ENCODE measurements around the gene ZNF891. TPM values are rescaled to one million over a fixed set of nuclear protein-coding genes. Genes with fewer than 3 reads are reported as not detected.
A peak's percentile ranks its signal among the peaks of the same experiment; 100 is the strongest.

The ZNF891 gene
- 5.9 and 6.8 TPM in 2 replicates for total RNA-seq
- long read RNA-seq, full-length matches to known transcripts, result 5 of 13 reads
- long read RNA-seq, partial matches to known transcripts, result 0 of 13 reads
- long read RNA-seq, other reads (novel, unspliced or antisense), result 8 of 13 reads

DNA sequence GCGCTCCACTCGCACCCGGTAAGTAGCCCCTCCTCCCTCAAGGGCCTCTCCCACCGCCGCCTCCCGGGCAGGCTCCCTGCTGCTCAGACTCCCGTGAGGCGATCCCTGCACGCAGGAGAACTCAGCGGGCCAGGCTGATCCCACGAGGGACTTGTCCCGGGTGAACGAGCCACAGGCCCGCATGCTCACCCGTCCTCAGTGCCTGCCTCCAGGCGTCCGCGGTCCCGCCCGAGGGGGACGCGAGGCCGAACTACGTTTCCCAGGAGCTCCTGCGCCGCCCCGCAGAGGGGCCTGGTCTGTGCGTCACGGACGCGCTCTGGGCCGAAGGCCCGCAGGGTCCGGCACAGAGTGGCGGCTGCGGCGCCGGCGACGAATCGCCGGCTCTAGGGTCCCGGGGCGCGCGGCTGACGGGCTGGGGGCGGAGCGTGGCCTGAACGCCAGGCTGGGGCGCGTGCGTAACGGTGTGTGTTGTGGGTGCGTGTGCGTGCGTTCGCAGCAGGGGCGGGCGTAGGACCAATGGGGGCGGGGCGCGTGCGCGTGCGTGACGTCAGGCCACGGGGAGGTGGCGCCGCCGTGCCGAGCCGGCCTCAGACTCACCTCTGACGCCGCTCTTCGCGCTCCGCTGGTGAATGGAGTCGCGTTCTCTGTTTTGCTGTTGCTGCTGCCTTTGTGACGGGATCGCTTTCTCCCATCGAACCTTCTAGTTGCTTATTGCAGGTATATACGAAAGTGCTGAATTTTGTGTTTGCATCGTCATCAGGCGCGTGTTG lies at the start of gene ZNF891, which contains the start of gene ZNF10:
Gene ZNF891, minus strand, starts transcription at position 237 of the 770 bp plus-strand sequence. CDS start 8,356 bp downstream, outside the sequence.
Gene ZNF10, plus strand, starts transcription at position 590 of the 770 bp plus-strand sequence. CDS start 13,866 bp downstream, outside the sequence.
- TF ChIP-seq, protein P1, sequence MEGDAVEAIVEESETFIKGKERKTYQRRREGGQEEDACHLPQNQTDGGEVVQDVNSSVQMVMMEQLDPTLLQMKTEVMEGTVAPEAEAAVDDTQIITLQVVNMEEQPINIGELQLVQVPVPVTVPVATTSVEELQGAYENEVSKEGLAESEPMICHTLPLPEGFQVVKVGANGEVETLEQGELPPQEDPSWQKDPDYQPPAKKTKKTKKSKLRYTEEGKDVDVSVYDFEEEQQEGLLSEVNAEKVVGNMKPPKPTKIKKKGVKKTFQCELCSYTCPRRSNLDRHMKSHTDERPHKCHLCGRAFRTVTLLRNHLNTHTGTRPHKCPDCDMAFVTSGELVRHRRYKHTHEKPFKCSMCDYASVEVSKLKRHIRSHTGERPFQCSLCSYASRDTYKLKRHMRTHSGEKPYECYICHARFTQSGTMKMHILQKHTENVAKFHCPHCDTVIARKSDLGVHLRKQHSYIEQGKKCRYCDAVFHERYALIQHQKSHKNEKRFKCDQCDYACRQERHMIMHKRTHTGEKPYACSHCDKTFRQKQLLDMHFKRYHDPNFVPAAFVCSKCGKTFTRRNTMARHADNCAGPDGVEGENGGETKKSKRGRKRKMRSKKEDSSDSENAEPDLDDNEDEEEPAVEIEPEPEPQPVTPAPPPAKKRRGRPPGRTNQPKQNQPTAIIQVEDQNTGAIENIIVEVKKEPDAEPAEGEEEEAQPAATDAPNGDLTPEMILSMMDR (IDR thresholded peaks at IDR 0.05; ENCODE audit: unreplicated experiment), result no peak
- H3K4me3 Mint-ChIP-seq (ENCODE audit: low read depth), result peak within 1 kb of the TSS; percentile 91
- peaks cover 6% of the 10 kb centered on the region for H3K4me1 Mint-ChIP-seq (ENCODE audit: low read depth)
- H3K36me3 Mint-ChIP-seq (ENCODE audit: insufficient read depth), result peaks cover 66% of the 10 kb centered on the region
- DNase-seq (ENCODE audit: low spot score, unreplicated experiment), result peak; percentile 95
- H3K9me3 Mint-ChIP-seq (ENCODE audit: low read depth), result peaks cover 38% of the 10 kb centered on the region
- H3K27ac Mint-ChIP-seq, result peak within 1 kb of the TSS; percentile 99
- no peaks in the 10 kb centered on the region for H3K27me3 Mint-ChIP-seq

DNA sequence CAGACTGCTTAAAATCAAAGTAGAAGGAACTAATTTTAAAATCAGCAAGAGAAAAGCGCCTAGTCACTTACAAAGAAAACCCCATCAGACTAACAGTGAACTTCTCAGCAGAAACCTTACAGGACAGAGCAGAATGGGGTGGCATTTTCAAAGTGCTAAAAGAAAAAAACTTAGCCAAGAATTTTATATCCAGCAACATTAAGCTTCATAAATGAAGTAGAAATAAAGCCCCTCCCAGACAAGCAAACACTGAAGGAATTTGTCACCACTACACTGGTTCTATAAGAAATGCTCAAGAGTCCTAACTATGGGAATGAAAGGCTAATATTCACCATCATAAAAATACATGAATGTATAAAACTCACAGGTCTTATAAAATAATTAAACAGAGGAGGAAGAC lies 44.8 kb upstream of the ZNF891 start:
- H3K4me1 Mint-ChIP-seq (ENCODE audit: low read depth), result no peaks in the 10 kb centered on the region
- no peaks in the 10 kb centered on the region for H3K27me3 Mint-ChIP-seq
- H3K27ac Mint-ChIP-seq, result no peak overlapping the region
- TF ChIP-seq, protein P1 (IDR thresholded peaks at IDR 0.05; ENCODE audit: unreplicated experiment), result no peak
- no peak for DNase-seq (ENCODE audit: low spot score, unreplicated experiment)
- no peak overlapping the region for H3K4me3 Mint-ChIP-seq (ENCODE audit: low read depth)
- peaks cover 6% of the 10 kb centered on the region for H3K36me3 Mint-ChIP-seq (ENCODE audit: insufficient read depth)
- H3K9me3 Mint-ChIP-seq (ENCODE audit: low read depth), result peaks cover 51% of the 10 kb centered on the region

DNA sequence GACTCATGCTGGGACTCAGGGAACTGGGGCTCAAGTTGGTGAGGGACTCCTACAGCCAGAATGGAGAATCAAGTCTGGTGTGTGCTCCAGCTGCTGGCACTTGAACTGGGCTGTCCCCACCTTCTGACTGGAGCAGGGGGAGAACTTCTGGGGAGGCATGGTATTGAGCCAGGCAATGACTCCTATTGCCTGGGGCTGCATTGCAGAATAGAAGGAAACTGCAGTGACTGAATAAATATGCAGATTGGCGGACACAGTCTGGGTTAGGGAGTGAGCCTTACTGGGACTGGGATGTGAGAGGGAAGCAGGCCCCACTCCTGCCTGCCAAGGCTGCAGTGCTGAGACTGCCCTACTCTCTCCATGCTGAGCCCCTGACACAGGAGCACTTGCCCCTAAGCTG lies 42.4 kb upstream of the ZNF891 start:
- Mint-ChIP-seq H3K4me3 (ENCODE audit: low read depth) (no peak overlapping the region), H3K27ac (no peak overlapping the region), H3K4me1 (ENCODE audit: low read depth) (no peaks in the 10 kb centered on the region), H3K27me3 (no peaks in the 10 kb centered on the region), H3K36me3 (ENCODE audit: insufficient read depth) (peaks cover 4% of the 10 kb centered on the region), H3K9me3 (ENCODE audit: low read depth) (peaks cover 53% of the 10 kb centered on the region)
- no peak for DNase-seq (ENCODE audit: low spot score, unreplicated experiment)
- TF ChIP-seq, protein P1 (IDR thresholded peaks at IDR 0.05; ENCODE audit: unreplicated experiment), result no peak

DNA sequence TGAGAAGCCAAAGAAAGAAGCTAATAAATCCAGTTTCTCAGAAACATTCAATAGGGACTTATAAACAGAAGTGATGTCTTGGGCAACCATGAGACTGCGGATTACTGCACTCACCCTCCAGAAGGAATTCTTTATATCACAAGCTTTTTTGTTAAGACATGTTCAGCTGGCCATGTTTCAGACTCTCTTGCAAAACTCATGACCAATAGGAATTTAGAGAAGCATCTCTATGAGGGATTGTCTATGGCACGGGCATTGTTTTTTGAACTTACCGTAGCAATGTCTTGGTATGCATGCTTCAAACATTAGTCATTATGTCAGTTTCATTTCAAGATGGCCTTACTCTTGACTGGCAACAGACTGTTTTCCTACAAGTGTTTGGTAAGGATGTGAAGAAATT lies 35.7 kb upstream of the ZNF891 start:
- peaks cover 53% of the 10 kb centered on the region for H3K9me3 Mint-ChIP-seq (ENCODE audit: low read depth)
- H3K27me3 Mint-ChIP-seq, result no peaks in the 10 kb centered on the region
- TF ChIP-seq, protein P1 (IDR thresholded peaks at IDR 0.05; ENCODE audit: unreplicated experiment), result no peak

DNA sequence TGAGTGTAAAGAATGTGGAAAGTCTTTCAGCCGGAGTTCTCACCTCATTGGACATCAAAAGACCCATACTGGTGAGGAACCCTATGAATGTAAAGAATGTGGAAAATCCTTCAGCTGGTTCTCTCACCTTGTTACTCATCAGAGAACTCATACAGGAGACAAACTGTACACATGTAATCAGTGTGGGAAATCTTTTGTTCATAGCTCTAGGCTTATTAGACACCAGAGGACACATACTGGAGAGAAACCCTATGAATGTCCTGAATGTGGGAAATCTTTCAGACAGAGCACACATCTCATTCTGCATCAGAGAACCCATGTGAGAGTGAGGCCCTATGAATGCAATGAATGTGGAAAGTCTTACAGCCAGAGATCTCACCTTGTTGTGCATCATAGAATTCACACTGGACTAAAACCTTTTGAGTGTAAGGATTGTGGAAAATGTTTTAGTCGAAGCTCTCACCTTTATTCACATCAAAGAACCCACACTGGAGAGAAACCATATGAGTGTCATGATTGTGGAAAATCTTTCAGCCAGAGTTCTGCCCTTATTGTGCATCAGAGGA lies 26.1 kb upstream of the ZNF891 start:
- Mint-ChIP-seq H3K4me3 (ENCODE audit: low read depth) (no peak overlapping the region), H3K36me3 (ENCODE audit: insufficient read depth) (peaks cover 86% of the 10 kb centered on the region), H3K27me3 (no peaks in the 10 kb centered on the region), H3K9me3 (ENCODE audit: low read depth) (peaks cover 76% of the 10 kb centered on the region), H3K27ac (no peak overlapping the region), H3K4me1 (ENCODE audit: low read depth) (no peaks in the 10 kb centered on the region)
- TF ChIP-seq, protein P1 (IDR thresholded peaks at IDR 0.05; ENCODE audit: unreplicated experiment), result no peak
- no peak for DNase-seq (ENCODE audit: low spot score, unreplicated experiment)

More for the DNA sequence above, 35.7 kb upstream of the ZNF891 start:
- Mint-ChIP-seq H3K36me3 (ENCODE audit: insufficient read depth) (peaks cover 9% of the 10 kb centered on the region), H3K27ac (no peak overlapping the region), H3K4me1 (ENCODE audit: low read depth) (no peaks in the 10 kb centered on the region), H3K4me3 (ENCODE audit: low read depth) (no peak overlapping the region)
- DNase-seq (ENCODE audit: low spot score, unreplicated experiment), result no peak
